PFSK-1 (cell line): ENCODE results near the gene TRMT61A.

Experiments
- FOXP2 ChIP-seq: optimal IDR thresholded peaks from 2 replicates; pipeline ENCODE3; 2011; ENCODE audit warnings: borderline replicate concordance, control low read depth, inconsistent platforms; ENCODE audit not compliant: insufficient read depth; ENCODE audit errors: extremely low read length, extremely low read depth
- POLR2AphosphoS5 ChIP-seq: IDR thresholded peaks from 2 replicates; pipeline ENCODE4 v1.6.1; 2012; ENCODE audit warnings: low read depth, mild to moderate bottlenecking, control low read depth, low read length, moderate library complexity
- REST ChIP-seq, 2 experiments: IDR thresholded peaks; 2 replicates each; pipeline versions ENCODE4 v1.6.1 to v1.8.0; 2011 to 2012; ENCODE audit warnings: low read depth in 2 of 2, low read length in 2 of 2, control low read depth in 1 of 2, inconsistent platforms in 1 of 2, mild to moderate bottlenecking in 1 of 2, moderate library complexity in 1 of 2; ENCODE audit not compliant: insufficient read depth in 1 of 2
- SIN3A ChIP-seq: IDR thresholded peaks from 2 replicates; pipeline ENCODE4 v1.6.1; 2012; ENCODE audit warnings: mild to moderate bottlenecking, low read length, moderate library complexity, borderline replicate concordance; ENCODE audit not compliant: insufficient read depth
- TAF1 ChIP-seq: IDR thresholded peaks from 2 replicates; pipeline ENCODE4 v1.6.1; 2012; ENCODE audit warnings: low read length, control low read depth, borderline replicate concordance; ENCODE audit not compliant: insufficient read depth

TRMT61A gene

GRCh38 chr14:103549361-103550311, 20.6 kb downstream of the TRMT61A start:
- no peak for TF ChIP-seq SIN3A
- no peak for TF ChIP-seq TAF1
- no peak for TF ChIP-seq REST (IDR thresholded peaks at IDR 0.05; ENCODE audit: insufficient read depth in 1 of 2, low read depth in 2 of 2, low read length in 2 of 2)
- no peak for TF ChIP-seq FOXP2
- TF ChIP-seq POLR2AphosphoS5: no peak

- TF ChIP-seq REST (IDR thresholded peaks at IDR 0.05; ENCODE audit: insufficient read depth in 1 of 2, low read depth in 2 of 2, low read length in 2 of 2) (no peak), POLR2AphosphoS5 (no peak), SIN3A (no peak)
These were observed 21.7 kb downstream of the TRMT61A start for GRCh38 chr14:103550451-103551337.

GRCh38 chr14:103551338-103551762, 22.4 kb downstream of the TRMT61A start:
- TF ChIP-seq FOXP2 (no peak), POLR2AphosphoS5 (no peak), TAF1 (no peak), REST (IDR thresholded peaks at IDR 0.05; ENCODE audit: insufficient read depth in 1 of 2, low read depth in 2 of 2, low read length in 2 of 2) (no peak), SIN3A (no peak)

- no peak for TF ChIP-seq TAF1
- TF ChIP-seq REST (IDR thresholded peaks at IDR 0.05; ENCODE audit: insufficient read depth in 1 of 2, low read depth in 2 of 2, low read length in 2 of 2): no peak
- TF ChIP-seq SIN3A: no peak
- no peak for TF ChIP-seq FOXP2
- no peak for TF ChIP-seq POLR2AphosphoS5
These were observed 23.2 kb downstream of the TRMT61A start for GRCh38 chr14:103552011-103552845.
